OCI-LY7 (cell line): ENCODE data around the gene RRAGA. TPM values are rescaled to one million over a fixed set of nuclear protein-coding genes. Genes with fewer than 3 reads are reported as not detected.

Source experiments
- BruUV-seq: library from RNA; stranded (reverse); fragments of 400-500 nt; replicated peaks from 2 replicates; lab custom pipeline; 2021; lab: Mats Ljungman, UMichigan
- CTCF ChIA-PET: fragments of 300-600 bp; sonication (Branson Sonifier 250); formaldehyde crosslinking; loops from one replicate; lab custom pipeline; 2022; ENCODE audit warnings: antibody characterized with exemption; ENCODE audit not compliant: unreplicated experiment; lab: Charles Lee
- POLR2A ChIA-PET: fragments of 300-600 bp; sonication (Branson Sonifier 250); formaldehyde crosslinking; loops from one replicate; lab custom pipeline; 2022; ENCODE audit warnings: antibody characterized with exemption; lab: Charles Lee
- DNase-seq: peaks from one replicate; pipeline ENCODE4 v3.0.0-alpha.2; 2015; ENCODE audit warnings: low spot score
- H2AFZ ChIP-seq: fragments of 200-600 bp; sonication (generic), shearing (Covaris generic); 2 replicates; pipeline ENCODE4 v1.6.1; 2014; ENCODE audit warnings: mild to moderate bottlenecking, antibody characterized with exemption, low read length, moderate library complexity
- H3K27ac ChIP-seq: fragments of 200-600 bp; sonication (generic); 2 replicates; pipeline ENCODE4 v1.5.1; 2014; ENCODE audit warnings: mixed run types, low read depth, mild to moderate bottlenecking, moderate library complexity, low read length, inconsistent platforms; ENCODE audit not compliant: poor library complexity, severe bottlenecking
- H3K36me3 ChIP-seq: fragments of 200-600 bp; sonication (generic); 2 replicates; pipeline ENCODE4 v1.6.1; 2014; ENCODE audit warnings: mild to moderate bottlenecking, antibody characterized with exemption, low read length, moderate library complexity, mixed read lengths; ENCODE audit not compliant: insufficient read depth
- H3K4me1 ChIP-seq: fragments of 200-600 bp; sonication (generic); 2 replicates; pipeline ENCODE4 v1.5.1; 2014; ENCODE audit warnings: mild to moderate bottlenecking, low read length; ENCODE audit not compliant: insufficient read depth, poor library complexity, severe bottlenecking
- H3K4me2 ChIP-seq: fragments of 200-600 bp; sonication (generic); 2 replicates; pipeline ENCODE4 v1.6.1; 2014; ENCODE audit warnings: mild to moderate bottlenecking, low read length
- H3K4me3 ChIP-seq: fragments of 200-600 bp; sonication (generic); 2 replicates; pipeline ENCODE4 v1.5.1; 2014; ENCODE audit warnings: mild to moderate bottlenecking, low read depth, low read length; ENCODE audit not compliant: poor library complexity, severe bottlenecking
- H3K79me2 ChIP-seq: fragments of 200-600 bp; sonication (generic); 2 replicates; pipeline ENCODE4 v1.6.1; 2016; ENCODE audit warnings: low read depth, mild to moderate bottlenecking, low read length, moderate library complexity, mixed read lengths; ENCODE audit not compliant: insufficient read depth
- H3K9me2 ChIP-seq: fragments of 200-600 bp; sonication (generic); 2 replicates; pipeline ENCODE4 v1.6.1; 2016; ENCODE audit warnings: mild to moderate bottlenecking, low read length, mixed read lengths; ENCODE audit not compliant: insufficient read depth
- H3K9me3 ChIP-seq: fragments of 200-600 bp; sonication (generic); 2 replicates; pipeline ENCODE4 v1.6.1; 2014; ENCODE audit warnings: mild to moderate bottlenecking, mixed run types, low read length, mixed read lengths
- H4K20me1 ChIP-seq: fragments of 200-600 bp; sonication (generic); 2 replicates; pipeline ENCODE4 v1.6.1; 2014; ENCODE audit warnings: mild to moderate bottlenecking, antibody characterized with exemption, low read length, moderate library complexity, mixed read lengths; ENCODE audit not compliant: insufficient read depth
- EZH2phosphoT487 ChIP-seq: fragments of 200-600 bp; sonication (generic); IDR thresholded peaks from 2 replicates; pipeline ENCODE4 v1.6.1; 2018; ENCODE audit warnings: low read depth, borderline replicate concordance, mild to moderate bottlenecking, mixed run types, antibody characterized with exemption, low read length, moderate library complexity, mixed read lengths
- intact Hi-C: fragments of 100-400 bp; cut with micrococcal nuclease; formaldehyde crosslinking; loops from one replicate; pipeline ENCODE4 v1.10.0; 2022; ENCODE audit not compliant: unreplicated experiment
- total RNA-seq, 2 experiments: library from RNA; depleted of rRNA in 1 of 2; stranded (reverse); fragments of >200 nt in 1 of 2; shearing (Covaris generic) in 1 of 2; gene quantifications; 2 replicates each; pipeline ENCODE4 v1.2.3, GENCODE V29; 2014 to 2022
- TF ChIP-seq, protein P1 (sequence below): fragments of 200-600 bp; sonication (generic); conservative IDR thresholded peaks from 2 replicates; pipeline ENCODE4 v1.5.1; 2014; ENCODE audit warnings: mild to moderate bottlenecking, antibody characterized with exemption, low read length, moderate library complexity, mixed read lengths

RRAGA gene
- total RNA-seq, 2 experiments from 2014 or later: 25.9 to 43.0 TPM

DNA sequence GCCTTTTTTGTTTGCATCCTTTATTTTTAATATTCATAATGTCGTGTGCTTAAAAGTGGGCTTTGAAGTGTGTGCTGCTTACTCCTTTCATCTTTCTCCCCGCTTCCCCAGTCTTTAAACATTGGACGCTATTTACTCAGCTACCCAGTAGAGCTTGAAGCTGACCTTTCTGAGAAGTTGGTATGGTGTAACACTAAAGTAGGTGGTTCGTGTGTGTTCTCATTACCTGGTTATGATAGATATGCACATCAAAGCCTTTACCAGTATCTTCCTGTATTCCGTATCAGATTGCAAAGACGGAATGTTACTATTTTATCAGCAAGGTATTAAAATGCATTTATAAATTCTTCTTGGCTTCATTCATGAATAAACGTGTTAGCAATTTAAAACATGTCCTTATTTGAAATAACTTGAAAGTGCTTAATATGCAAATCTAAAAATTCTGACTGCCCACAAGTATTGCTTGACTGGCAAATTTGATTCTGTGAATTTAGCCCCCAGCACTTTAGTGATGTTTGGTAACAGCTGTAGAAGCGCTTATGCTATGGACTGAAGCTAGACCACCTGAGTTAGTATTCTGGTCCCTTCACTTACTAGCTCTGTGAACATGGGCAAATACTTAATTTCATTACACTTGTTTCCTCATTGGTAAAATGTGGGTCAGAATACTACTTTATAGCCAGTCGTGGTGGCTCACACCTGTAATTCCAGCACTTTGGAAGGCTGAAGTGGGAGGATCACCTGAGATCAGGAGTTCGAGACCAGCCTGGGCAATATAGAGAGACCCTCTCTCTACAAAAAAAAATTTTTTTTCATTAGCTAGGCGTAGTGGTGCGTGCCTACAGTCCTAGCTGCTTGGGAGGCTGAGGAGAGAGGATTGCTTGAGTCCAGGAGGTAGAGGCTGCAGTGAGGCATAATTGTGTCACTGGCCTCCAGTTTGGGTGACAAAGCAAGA, 1.7 kb downstream of the RRAGA start:
- ChIA-PET POLR2A (interaction anchor here (0.5 to 3.6 kb wide), 7 partner anchors 11 to 323 kb away, joined by 3 to 11 read pairs (median 3); no protein-coding TSS in a partner anchor), CTCF (interaction anchor here (1.5 kb wide), 1 partner anchor 78 kb away, joined by 5 read pairs; no protein-coding TSS in a partner anchor)
- Histone ChIP-seq H3K4me1 (peaks cover 28% of the 10 kb centered on the region), H4K20me1 (0 out of 2 replicates have a peak, but pooled peaks cover 10% of the 10 kb centered on the region), H2AFZ (no peak overlapping the region), H3K9me2 (no peaks in the 10 kb centered on the region), H3K27ac (no peak overlapping the region), H3K4me3 (peak overlapping the region; percentile 78), H3K36me3 (peaks cover 12% of the 10 kb centered on the region), H3K4me2 (peak overlapping the region; percentile 85), H3K79me2 (peaks cover 24% of the 10 kb centered on the region), H3K9me3 (no peaks in the 10 kb centered on the region)
- DNase-seq: peak; percentile 12
- no peak for TF ChIP-seq EZH2phosphoT487
- TF ChIP-seq, protein P1, sequence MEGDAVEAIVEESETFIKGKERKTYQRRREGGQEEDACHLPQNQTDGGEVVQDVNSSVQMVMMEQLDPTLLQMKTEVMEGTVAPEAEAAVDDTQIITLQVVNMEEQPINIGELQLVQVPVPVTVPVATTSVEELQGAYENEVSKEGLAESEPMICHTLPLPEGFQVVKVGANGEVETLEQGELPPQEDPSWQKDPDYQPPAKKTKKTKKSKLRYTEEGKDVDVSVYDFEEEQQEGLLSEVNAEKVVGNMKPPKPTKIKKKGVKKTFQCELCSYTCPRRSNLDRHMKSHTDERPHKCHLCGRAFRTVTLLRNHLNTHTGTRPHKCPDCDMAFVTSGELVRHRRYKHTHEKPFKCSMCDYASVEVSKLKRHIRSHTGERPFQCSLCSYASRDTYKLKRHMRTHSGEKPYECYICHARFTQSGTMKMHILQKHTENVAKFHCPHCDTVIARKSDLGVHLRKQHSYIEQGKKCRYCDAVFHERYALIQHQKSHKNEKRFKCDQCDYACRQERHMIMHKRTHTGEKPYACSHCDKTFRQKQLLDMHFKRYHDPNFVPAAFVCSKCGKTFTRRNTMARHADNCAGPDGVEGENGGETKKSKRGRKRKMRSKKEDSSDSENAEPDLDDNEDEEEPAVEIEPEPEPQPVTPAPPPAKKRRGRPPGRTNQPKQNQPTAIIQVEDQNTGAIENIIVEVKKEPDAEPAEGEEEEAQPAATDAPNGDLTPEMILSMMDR: no peak
- intact Hi-C loops: no loop called here
- BruUV-seq: TSS peak; percentile 76

DNA sequence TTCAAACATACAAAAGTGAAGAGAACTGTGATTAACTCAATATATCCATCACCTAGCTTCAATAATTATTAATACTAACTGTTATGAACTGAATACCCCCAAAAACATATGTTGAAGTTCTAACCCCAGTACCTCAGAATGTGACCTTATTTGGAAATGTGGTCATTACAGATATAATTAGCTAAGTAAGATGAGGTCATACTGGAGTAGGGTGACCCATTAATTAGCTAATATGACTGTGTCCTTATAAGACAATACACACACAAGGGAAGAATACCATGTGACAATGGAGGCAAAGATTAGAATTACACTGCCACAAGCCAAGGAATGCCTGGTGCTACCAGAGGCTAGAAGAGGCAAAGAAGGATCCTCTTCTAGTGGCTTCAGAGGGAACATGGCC, 7.8 kb downstream of the RRAGA start:
- no TSS peak for BruUV-seq
- Histone ChIP-seq H3K4me2 (no peak overlapping the region), H3K36me3 (peaks cover 66% of the 10 kb centered on the region), H3K9me2 (no peaks in the 10 kb centered on the region), H2AFZ (no peak overlapping the region), H3K27ac (no peak overlapping the region), H3K9me3 (no peaks in the 10 kb centered on the region), H4K20me1 (no peaks in the 10 kb centered on the region), H3K79me2 (no peaks in the 10 kb centered on the region), H3K4me3 (no peak overlapping the region), H3K4me1 (no peaks in the 10 kb centered on the region)
- DNase-seq: no peak
- CTCF ChIA-PET: interaction anchor here (1.2 kb wide), 1 partner anchor 117 kb away, joined by 3 read pairs; no protein-coding TSS in a partner anchor
- POLR2A ChIA-PET: interaction anchor here (1.1 kb wide), 1 partner anchor 10 kb away, joined by 3 read pairs; no protein-coding TSS in a partner anchor
- intact Hi-C loops: no loop called here
- TF ChIP-seq EZH2phosphoT487: no peak
- TF ChIP-seq, protein P1: no peak
